HG03196 (cell line): ENCODE results near the gene SKI.

ENCODE experiments used
- ATAC-seq: cut with Tn5 transposase; IDR thresholded peaks from one replicate; pipeline ENCODE4 v1.9.1; 2021; ENCODE audit not compliant: unreplicated experiment

SKI gene

DNA sequence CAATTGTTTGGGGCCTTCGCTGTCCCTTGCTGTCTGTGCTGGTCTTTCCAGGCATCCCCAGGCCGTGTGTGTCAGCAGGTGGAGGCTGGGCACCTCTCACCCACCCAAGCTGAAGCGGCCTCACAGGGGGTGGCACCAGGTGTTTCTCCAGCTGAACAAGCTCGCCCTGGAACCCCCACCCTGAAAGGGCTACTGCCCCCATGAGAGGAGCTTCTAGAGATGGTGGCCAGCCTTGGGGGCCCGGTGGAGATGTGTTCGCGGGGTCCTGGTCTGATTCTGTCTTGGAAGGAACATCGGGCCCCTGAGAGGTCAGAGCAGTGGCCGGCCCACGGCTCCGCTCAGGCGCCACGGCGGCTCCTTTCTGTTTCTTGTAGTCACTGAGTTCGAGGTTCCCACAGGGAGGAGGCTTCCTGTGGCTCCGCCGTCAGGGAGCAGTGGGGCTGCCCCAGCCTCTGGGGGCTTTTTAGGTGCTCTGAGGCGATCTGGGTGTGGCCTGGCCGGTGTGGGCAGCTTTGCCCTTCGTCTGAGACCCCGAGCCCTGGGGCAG, 46.9 kb downstream of the SKI start:
- no peak for ATAC-seq

DNA sequence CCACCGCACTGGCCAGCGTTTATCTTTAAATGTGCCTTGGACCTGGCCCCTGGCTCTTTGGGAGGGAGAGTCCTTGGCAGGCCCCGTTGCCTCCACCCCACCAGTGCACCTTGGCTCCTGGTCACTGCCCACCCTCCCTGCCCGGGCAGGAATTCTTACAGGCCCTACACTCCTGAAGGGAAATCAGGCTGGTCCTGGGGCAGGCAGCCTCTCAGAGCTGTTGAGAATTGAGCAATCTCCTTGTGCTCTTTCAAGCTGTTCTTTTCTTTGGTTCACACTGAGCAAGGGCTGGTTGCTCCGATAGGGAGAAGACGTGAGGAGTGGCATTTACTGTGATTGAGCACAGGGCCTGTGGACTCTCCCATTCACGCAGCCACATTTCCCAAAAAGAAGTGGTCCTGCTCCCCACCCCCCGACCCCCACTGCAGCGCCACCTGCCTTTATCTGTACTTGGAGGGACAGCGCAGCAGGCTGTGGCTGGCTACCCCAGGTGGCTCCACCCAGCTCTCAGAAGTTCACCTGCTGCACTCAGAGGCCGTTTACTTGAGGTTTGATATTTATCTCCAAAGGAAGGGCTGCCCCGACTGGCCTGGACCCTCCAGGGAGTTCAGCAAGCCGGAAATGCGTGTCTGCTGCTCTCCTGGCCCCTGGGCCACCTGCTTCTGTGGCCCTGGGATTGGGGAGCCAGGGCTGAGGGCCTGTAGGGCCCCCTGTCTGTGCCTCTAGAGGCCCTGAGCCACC, 47.8 kb downstream of the SKI start:
- no peak for ATAC-seq

DNA sequence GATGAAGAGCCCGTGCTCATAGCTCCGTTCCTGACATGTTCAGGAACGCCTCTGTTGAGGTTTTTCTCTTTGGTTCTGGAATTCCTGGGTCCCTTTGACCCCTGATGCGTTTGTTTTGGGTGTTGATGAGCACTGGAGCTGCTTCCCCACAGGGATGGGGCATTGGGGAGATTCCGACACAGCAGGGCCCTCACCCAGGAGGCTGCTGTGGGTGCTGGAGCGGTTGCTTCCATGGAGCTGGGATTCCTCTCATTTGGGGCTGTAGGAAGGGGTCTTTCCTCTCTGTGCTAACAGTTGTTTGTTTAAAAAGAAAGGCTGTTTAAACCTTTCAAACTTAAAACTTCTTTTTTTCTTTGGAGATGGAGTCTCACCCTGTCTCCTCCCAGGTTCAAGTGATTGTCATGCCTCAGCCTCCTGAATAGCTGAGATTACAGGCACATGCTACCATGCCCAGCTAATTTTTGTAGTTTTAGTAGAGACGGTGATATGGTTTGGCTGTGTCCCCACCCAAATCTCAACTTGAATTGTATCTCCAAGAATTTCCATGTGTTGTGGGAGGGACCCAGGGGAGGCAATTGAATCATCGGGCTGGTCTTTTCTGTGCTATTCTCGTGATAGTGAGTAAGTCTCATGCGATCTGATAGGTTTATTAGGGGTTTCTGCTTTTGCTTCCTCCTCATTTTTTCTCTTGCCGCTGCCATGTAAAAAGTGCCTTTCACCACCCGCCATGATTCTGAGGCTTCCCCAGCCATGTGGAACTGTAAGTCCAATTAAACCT, 48.9 kb downstream of the SKI start:
- ATAC-seq = no peak

DNA sequence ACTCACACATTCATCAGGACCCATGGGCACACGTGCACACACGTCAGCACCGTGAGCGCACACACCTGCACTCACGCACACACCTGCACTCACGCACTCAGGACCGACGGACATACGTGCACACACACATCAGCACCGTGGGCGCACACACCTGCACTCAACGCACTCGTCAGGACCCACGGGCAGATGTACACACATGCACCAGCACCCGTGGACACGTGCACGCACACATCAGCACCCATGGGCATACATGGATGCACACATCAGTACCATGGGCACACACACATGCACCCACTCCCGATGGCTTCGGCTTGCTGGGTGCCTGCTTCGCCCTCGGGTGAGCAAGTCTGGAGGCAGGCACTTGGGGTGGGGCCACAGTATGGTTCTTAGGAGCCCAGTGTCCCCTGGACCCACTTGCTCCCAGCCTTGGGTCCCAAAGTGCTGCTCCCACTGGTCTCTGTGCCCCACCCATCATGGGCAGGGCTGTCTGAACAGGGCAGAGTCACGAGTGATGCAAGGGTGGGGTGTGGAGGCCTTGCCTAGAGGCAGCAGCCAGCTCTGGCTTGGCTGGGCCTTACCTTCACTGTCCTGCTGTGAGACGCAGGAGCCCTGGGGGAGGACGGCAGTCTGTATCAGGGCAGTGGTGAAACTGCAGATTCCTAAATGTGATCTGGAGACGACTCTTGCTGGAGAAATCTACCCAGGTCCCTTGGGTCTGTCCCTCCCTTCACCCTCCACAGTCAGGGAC, 49.8 kb downstream of the SKI start:
- no peak for ATAC-seq

DNA sequence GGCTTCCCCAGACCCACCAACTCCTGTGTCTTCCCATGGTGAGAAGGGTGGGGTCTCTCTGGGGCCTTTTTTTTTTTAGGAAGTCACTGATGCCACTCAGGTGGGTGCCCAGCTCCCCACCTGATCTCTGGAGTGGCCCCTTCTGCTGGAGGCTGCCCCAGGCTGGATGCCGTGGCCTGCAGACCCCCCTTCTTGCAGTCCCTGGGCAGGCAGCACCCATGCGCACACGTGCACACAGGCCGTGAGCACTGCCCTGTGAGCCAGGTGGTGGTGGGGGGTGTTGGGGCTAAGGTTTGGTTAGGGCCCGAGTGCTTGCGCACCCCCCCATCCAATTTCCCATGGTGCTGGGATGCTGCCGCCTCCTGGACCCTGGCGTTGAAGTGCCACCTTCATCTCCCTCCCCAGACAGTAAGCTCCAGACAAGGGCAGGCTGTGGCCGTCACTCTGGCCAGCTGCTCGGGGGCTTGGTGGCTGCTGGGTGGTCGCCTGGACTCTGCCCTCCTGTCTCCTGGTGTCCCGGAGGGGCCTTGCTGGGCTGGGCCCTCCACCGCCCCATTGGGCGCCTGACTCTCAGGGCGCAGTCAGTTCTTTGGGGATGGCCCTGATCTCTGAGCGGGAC, 50.6 kb downstream of the SKI start:
- no peak for ATAC-seq

DNA sequence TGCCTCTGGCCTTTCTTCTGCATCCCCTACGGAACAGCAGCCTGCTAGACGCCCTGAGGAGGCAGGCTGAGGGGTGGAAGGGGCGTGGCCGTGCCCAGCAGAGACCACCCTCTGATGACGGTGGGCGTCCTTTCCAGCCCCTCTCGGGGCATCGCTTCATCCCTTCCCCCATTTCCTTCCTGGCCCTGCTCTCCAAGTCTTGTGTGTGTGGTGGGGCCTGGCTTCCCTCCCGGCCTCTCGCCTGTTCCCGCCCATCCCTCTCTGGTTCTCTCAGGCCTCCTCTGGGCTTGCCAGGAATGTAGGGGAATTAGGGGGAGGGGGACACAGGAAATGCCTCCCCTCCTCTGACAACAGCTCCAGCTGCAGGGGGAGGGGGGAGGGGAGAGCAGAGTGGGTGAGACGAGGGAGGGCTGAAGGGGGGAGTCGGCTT, 51.1 kb downstream of the SKI start:
- no peak for ATAC-seq

DNA sequence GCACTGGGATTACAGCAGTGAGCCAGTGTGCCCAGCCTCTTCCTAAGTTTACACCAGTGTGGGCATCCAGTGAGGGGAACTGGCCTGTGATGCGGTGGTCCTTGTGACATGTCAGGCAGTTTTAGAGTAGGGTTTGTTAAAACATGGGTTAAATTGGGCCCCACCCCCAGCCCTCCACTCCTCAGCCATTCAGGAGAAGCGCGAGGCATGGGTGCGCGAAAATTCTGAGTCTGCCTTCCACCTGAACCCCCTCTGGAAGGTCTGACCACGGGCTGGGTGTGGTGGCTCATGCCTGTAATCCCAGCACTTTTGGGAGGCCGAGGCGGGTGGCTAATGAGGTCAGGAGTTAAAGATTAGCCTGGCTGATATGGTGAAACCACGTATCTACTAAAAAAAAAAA, 51.7 kb downstream of the SKI start:
- ATAC-seq = no peak

- no peak for ATAC-seq
Measured at GRCh38 chr1:2282556-2283270, 54.6 kb downstream of the SKI start.

DNA sequence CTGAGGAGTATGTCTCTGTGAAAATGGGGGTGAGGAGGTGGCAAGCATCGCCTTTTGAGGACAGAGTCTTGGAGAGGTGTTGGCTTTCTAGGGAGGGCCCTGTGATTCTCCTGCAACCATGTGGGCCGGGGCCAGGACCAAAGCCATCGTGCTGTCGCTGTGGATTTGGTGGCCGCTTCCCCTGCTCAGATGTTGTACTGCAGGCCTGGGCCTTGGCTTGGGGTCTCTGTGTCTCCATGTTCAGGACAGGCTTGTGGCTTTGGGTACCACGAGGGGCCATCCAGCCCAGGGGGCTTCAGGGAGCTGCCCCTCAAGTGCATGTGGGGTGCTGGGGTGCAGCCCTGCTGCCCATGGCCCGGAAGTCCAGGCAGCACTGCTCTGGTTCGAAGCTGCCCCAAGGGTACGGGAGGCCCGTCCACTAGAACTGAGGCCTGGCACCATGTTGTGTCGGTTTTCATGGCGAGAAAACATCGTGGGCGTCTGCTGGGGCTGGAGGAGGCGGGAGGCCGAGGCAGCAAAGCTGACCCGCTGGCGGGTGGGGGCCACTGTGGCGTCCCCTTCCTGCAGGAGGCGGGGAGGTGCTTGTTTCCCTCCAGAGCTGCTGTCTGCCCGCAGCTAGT, 55.4 kb downstream of the SKI start:
- no peak for ATAC-seq

DNA sequence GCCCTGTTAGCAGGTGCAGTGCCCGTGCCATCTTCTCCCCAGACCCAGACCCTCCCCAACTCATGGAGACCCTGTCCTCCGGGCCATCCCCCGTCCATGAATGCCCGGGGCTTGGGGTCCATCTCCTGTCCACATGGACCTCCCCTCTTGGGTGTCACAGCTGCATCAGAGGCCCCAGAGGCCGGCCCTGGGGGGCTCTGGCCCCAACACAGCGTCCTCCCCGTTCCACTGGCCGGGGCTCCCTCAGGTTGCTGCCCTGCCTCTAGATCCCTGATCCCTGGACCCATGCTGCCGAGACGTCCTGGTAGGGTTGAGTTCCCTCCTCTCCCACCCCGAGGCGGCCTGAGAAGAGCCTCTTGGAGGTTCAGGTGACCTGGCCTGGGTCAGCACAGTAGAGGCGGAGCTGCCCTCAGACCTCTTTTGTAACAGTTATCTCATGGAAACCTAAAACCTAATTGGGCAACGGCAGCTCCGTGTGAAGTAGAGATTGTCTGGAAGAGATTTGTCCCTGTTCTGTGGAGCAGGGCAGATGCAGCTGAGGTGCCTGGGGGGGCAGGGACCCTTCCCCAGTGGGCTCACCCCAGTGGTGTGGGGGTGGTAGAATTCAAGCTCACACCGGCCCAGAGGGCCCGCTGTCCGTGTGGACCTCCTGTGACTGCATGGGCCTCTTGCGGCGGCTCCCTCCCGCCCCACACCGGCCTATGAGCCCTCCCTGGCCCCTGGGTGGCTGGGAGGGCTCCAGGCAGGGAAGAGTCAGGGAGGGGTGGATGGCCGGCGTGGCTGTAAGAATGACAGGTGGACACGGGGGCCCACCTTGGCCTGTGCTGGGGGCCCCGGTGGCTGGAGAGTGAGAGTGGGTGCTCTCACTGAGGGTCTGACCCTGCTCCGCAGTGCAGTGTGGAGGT, 56.1 kb downstream of the SKI start:
- ATAC-seq = no peak

DNA sequence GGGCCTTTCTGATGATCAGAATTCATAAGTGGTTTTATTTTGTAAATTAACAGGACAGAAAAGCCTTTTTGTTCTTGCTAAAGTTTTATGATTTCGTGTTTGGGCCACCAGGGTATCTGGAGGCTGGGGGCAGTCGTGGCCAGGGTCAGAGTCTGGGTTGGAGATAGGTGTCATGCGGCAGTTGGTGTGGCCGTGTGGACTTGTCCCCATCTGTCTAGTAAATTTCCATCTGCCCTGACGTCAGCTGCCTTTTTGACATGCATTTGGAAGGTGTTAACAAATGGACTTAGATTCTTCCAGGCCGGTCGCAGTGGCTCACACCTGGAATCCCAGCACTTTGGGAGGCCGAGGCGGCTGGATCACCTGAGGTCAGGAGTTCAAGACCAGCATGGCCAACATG, 56.8 kb downstream of the SKI start:
- ATAC-seq = no peak

- ATAC-seq = no peak
Measured at GRCh38 chr1:2286923-2287322, 58.8 kb downstream of the SKI start.

DNA sequence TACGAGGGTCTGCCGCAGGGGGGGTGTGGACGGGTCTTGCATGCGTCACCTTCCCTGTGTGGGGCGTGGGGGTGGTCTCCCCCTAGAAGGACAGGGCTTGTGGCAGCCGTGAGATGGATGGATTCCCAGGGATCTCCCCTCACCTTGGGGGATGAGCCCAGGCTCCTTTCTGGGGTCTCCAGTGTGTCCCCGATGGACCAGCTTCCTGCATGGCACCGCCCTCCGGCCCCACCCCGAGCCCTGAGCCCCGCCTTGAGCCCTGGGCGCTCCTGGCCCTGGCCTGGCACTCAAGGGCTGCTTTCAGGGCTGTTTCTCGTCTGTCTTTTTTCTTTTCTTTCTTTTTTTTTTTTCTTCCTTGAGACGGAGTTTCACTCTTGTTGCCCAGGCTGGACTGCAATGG, 59.5 kb downstream of the SKI start:
- ATAC-seq = no peak

GRCh38 chr1:2288311-2288710, 60.2 kb downstream of the SKI start:
- no peak for ATAC-seq

- no peak for ATAC-seq
Measured at GRCh38 chr1:2288816-2289536, 60.9 kb downstream of the SKI start.

DNA sequence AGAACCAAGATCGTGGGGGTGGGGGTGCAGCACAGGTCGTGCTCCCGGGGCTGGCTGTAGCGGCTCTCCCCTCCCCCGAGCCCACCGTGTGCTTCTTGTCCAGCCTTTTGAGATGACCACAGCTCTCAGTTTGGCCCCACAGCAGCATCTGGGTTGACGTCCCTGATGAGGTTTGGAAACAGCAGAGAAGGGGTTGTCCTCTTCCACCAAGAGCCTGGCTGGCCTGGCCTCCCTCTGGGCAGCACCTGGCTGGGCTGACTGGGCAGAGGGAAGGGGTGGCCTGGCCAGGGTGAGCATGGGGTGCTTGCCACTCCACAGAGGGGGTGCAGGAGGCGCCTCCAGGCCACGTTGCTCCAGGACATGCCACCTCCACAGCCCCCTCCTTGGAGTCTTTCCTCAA, 61.5 kb downstream of the SKI start:
- no peak for ATAC-seq

GRCh38 chr1:2290171-2290578, 62.1 kb downstream of the SKI start:
- peak; percentile 25 for ATAC-seq
